ENCODE measurements around the gene OSTC. TPM values are rescaled to one million over a fixed set of nuclear protein-coding genes. Genes with fewer than 3 reads are reported as not detected.

Gene OSTC
- total and polyA plus RNA-seq, 4 donors = 87.5 to 149 (median 96.8) TPM

DNA sequence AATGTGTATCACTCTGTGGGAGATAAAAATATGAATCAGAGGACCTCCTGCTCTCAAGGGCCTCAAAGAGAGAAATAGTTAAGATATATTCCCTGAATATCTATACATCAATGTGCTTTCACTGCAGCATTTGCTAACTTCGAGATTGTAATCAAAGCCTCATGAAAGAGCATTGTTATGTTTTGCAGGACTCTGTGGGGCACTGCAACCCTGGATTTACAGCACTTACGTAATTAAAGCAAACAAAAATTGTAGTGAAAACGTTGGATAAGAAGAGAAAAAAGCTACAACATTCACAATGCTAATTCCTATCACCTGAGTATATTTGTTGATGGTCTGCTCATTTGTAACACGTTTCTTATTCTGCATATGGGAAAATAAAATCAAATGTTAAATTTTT is 64.5 kb downstream of the OSTC start:
- no peaks in the 10 kb centered on the region for H3K9me3 ChIP-seq (ENCODE audit: control insufficient read depth in 4 of 4, insufficient read depth in 3 of 4, low read length in 3 of 4)
- no peaks in the 10 kb centered on the region for H3K27me3 ChIP-seq (ENCODE audit: control insufficient read depth in 3 of 3, insufficient read depth in 3 of 3, low read length in 2 of 3)
- DNase-seq = no peak
- no peak overlapping the region for H3K9ac ChIP-seq (ENCODE audit: insufficient read depth in 1 of 2, low read length in 2 of 2)
- WGBS, 2 donors = 60 to 74% methylated on average over 4 of the region's 4 CpGs
- no peak for ATAC-seq (ENCODE audit: insufficient read depth, low FRiP score)
- H3K4me1 ChIP-seq (ENCODE audit: control insufficient read depth in 5 of 5, insufficient read depth in 5 of 5, low read length in 5 of 5) = no peaks in the 10 kb centered on the region
- no peaks in the 10 kb centered on the region for H3K36me3 ChIP-seq (ENCODE audit: control insufficient read depth in 4 of 4, insufficient read depth in 4 of 4, low read length in 4 of 4)
- H3K4me3 ChIP-seq = no peak overlapping the region
- TF ChIP-seq, protein P1, sequence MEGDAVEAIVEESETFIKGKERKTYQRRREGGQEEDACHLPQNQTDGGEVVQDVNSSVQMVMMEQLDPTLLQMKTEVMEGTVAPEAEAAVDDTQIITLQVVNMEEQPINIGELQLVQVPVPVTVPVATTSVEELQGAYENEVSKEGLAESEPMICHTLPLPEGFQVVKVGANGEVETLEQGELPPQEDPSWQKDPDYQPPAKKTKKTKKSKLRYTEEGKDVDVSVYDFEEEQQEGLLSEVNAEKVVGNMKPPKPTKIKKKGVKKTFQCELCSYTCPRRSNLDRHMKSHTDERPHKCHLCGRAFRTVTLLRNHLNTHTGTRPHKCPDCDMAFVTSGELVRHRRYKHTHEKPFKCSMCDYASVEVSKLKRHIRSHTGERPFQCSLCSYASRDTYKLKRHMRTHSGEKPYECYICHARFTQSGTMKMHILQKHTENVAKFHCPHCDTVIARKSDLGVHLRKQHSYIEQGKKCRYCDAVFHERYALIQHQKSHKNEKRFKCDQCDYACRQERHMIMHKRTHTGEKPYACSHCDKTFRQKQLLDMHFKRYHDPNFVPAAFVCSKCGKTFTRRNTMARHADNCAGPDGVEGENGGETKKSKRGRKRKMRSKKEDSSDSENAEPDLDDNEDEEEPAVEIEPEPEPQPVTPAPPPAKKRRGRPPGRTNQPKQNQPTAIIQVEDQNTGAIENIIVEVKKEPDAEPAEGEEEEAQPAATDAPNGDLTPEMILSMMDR (IDR thresholded peaks at IDR 0.05; ENCODE audit: control extremely low read depth, extremely low read depth) = no peak
- H3K27ac ChIP-seq (ENCODE audit: low read depth in 1 of 2, low read length in 1 of 2) = no peak overlapping the region

DNA sequence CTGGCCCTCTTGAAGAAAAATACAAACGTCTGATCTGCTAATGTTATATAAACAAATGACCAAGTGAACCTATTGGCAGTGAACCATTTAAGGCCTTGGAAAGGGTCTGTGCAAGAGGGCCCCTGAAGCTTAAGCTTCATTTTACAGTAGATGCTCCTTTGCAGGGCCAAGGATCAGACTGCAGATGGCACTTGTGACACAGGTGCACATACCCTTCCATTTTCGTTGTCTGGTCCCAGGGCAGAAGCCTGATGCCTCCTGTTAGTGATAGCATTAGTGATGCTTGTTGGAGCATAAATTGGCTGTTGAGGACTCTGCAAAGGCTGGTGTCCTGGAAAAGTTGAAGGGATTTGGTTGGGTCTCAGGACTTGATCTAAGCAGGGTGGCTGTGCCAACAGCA is 65.9 kb downstream of the OSTC start:
- H3K9ac ChIP-seq (ENCODE audit: insufficient read depth in 1 of 2, low read length in 2 of 2) = no peak overlapping the region
- H3K36me3 ChIP-seq (ENCODE audit: control insufficient read depth in 4 of 4, insufficient read depth in 4 of 4, low read length in 4 of 4) = no peaks in the 10 kb centered on the region
- H3K27me3 ChIP-seq (ENCODE audit: control insufficient read depth in 3 of 3, insufficient read depth in 3 of 3, low read length in 2 of 3) = no peaks in the 10 kb centered on the region
- DNase-seq (no peak), ATAC-seq (ENCODE audit: insufficient read depth, low FRiP score) (no peak)
- no peak overlapping the region for H3K27ac ChIP-seq (ENCODE audit: low read depth in 1 of 2, low read length in 1 of 2)
- no peak overlapping the region for H3K4me3 ChIP-seq
- no peaks in the 10 kb centered on the region for H3K4me1 ChIP-seq (ENCODE audit: control insufficient read depth in 5 of 5, insufficient read depth in 5 of 5, low read length in 5 of 5)
- WGBS, 2 donors = 59% methylated on average over 2 of the region's 2 CpGs
- TF ChIP-seq, protein P1 (IDR thresholded peaks at IDR 0.05; ENCODE audit: control extremely low read depth, extremely low read depth) = no peak
- no peaks in the 10 kb centered on the region for H3K9me3 ChIP-seq (ENCODE audit: control insufficient read depth in 4 of 4, insufficient read depth in 3 of 4, low read length in 3 of 4)

DNA sequence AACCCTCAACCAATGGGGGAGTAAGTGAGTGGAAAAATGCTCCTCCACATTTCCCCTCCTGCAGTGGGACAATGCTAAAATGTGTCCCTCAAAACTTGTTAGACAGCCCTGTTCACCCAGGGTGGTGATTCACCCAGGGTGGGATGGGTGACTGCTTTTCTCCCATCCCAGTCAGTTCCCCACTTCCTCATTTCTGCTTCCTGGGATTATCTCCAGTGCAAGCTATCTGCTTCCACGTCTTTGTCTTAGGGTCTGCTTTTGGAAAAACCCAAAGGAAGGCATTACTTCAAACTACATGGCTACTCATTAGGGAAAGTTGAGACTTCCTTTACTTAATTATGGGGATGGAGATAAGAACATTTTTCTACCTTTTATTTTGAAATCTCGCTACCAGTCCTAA is 67.0 kb downstream of the OSTC start:
- TF ChIP-seq, protein P1 (IDR thresholded peaks at IDR 0.05; ENCODE audit: control extremely low read depth, extremely low read depth) = no peak
- H3K4me1 ChIP-seq (ENCODE audit: control insufficient read depth in 5 of 5, insufficient read depth in 5 of 5, low read length in 5 of 5) = no peaks in the 10 kb centered on the region
- H3K27ac ChIP-seq (ENCODE audit: low read depth in 1 of 2, low read length in 1 of 2) = no peak overlapping the region
- ATAC-seq (ENCODE audit: insufficient read depth, low FRiP score) = no peak
- no peaks in the 10 kb centered on the region for H3K36me3 ChIP-seq (ENCODE audit: control insufficient read depth in 4 of 4, insufficient read depth in 4 of 4, low read length in 4 of 4)
- 65 to 67% methylated on average over 2 of the region's 2 CpGs for WGBS, 2 donors
- H3K4me3 ChIP-seq = no peak overlapping the region
- no peaks in the 10 kb centered on the region for H3K27me3 ChIP-seq (ENCODE audit: control insufficient read depth in 3 of 3, insufficient read depth in 3 of 3, low read length in 2 of 3)
- no peaks in the 10 kb centered on the region for H3K9me3 ChIP-seq (ENCODE audit: control insufficient read depth in 4 of 4, insufficient read depth in 3 of 4, low read length in 3 of 4)
- no peak overlapping the region for H3K9ac ChIP-seq (ENCODE audit: insufficient read depth in 1 of 2, low read length in 2 of 2)
- DNase-seq = no peak

Small RNA genes lying within 50 kb of the gene (small RNA-seq; reads per million reads assigned to genes)
- gene RNU6-431P (ENCODE audit: low replicate concordance) = not detected

Other genes with a start within 250 kb of the OSTC start
- gene RPL34, start 30.0 kb upstream of the OSTC start, total RNA-seq = 1,000 to 10,000 TPM in 1 of 2 donors, 100 to 1,000 TPM in 1; 735 to 1,030 TPM
- gene RPL34, start 30.0 kb upstream of the OSTC start, polyA plus RNA-seq = 1,000 to 10,000 TPM; 2,313 to 5,853 TPM
- gene ETNPPL, start 112.5 kb downstream of the OSTC start, total RNA-seq = not detected
- gene ETNPPL, start 112.5 kb downstream of the OSTC start, polyA plus RNA-seq = under 1 TPM in 1 of 2 donors, not detected in 1; 0.08 TPM